GM12801 (cell line): ENCODE measurements around the gene LRRC36.

ENCODE experiments used
- CTCF ChIP-seq: IDR thresholded peaks from one replicate; pipeline ENCODE4 v1.5.1; 2011; ENCODE audit warnings: control low read depth; ENCODE audit not compliant: insufficient read length; ENCODE audit errors: extremely low read depth

The LRRC36 gene

GRCh38 chr16:67280090-67281015 lies 46.3 kb upstream of the LRRC36 start:
- TF ChIP-seq CTCF: no peak

- no peak for TF ChIP-seq CTCF
Observed at GRCh38 chr16:67281536-67282446, 44.8 kb upstream of the LRRC36 start.

- TF ChIP-seq CTCF: no peak
Observed at GRCh38 chr16:67282447-67282805, 44.2 kb upstream of the LRRC36 start.

GRCh38 chr16:67283039-67283825 lies 43.4 kb upstream of the LRRC36 start:
- no peak for TF ChIP-seq CTCF

- TF ChIP-seq CTCF: no peak
Observed at GRCh38 chr16:67283826-67284555, 42.6 kb upstream of the LRRC36 start.

GRCh38 chr16:67284699-67285646 lies 41.6 kb upstream of the LRRC36 start:
- TF ChIP-seq CTCF: no peak
